Measurements from ENCODE around the gene LINGO1.

DNA sequence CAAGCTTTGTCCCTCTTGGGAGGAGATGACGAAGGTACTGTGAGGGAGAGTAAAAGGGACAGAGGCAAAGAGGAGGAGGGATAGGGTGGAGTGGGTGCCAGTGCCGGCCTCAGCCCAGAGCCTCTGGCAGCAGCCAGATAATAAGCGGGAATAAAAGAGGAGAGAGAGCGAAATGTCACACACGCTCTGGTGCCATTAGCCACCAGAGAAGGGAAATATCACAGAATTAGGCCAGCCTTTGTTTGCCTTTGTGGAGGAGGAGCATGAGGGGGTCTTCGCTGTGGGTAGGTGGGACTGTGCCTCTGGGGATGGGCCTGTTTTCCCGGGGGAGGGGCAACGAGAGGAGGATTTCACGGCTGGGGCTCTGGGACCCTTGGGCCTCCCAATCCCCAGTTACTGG is 67.8 kb downstream of the LINGO1 start:
- TF ChIP-seq, protein P1, sequence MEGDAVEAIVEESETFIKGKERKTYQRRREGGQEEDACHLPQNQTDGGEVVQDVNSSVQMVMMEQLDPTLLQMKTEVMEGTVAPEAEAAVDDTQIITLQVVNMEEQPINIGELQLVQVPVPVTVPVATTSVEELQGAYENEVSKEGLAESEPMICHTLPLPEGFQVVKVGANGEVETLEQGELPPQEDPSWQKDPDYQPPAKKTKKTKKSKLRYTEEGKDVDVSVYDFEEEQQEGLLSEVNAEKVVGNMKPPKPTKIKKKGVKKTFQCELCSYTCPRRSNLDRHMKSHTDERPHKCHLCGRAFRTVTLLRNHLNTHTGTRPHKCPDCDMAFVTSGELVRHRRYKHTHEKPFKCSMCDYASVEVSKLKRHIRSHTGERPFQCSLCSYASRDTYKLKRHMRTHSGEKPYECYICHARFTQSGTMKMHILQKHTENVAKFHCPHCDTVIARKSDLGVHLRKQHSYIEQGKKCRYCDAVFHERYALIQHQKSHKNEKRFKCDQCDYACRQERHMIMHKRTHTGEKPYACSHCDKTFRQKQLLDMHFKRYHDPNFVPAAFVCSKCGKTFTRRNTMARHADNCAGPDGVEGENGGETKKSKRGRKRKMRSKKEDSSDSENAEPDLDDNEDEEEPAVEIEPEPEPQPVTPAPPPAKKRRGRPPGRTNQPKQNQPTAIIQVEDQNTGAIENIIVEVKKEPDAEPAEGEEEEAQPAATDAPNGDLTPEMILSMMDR (IDR thresholded peaks at IDR 0.05), result no peak
- no peak for TF ChIP-seq POLR2A (IDR thresholded peaks at IDR 0.05)

Data from thyroid gland (tissue), 4 donors.